Activated effector memory CD4-positive, alpha-beta T cell treated with anti-CD3 and anti-CD28 coated beads, Interleukin-2, amount 50 U/mL, for 16 hours (primary cell): ENCODE measurements around the gene CFAP100.

ENCODE experiments used
- DNase-seq: peaks from one replicate; pipeline ENCODE4 v3.0.0-alpha.2; 2020

CFAP100 gene

DNA sequence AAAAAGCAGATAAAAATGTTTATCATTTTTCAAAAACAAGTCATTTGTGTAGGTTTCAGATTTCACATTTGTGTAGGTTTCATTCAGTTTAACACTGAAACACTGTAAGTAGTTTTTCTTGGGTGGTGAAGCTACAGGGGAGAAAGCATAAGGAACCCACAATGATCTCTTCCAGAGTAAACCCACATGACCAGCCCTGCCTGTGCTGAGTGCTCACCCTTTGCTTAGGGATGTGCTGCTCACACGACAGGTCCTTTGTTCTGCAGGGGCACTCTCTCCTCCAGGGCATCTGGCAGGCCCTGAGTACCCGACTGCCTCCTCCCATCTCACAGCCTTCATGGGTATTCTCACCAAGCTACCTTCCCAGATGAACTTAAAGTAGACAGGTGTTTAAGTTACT, 52.1 kb downstream of the CFAP100 start:
- DNase-seq, result no peak

GRCh38 chr3:126447456-126448106, 52.9 kb downstream of the CFAP100 start:
- no peak for DNase-seq

GRCh38 chr3:126448136-126448892, 53.6 kb downstream of the CFAP100 start:
- no peak for DNase-seq

DNA sequence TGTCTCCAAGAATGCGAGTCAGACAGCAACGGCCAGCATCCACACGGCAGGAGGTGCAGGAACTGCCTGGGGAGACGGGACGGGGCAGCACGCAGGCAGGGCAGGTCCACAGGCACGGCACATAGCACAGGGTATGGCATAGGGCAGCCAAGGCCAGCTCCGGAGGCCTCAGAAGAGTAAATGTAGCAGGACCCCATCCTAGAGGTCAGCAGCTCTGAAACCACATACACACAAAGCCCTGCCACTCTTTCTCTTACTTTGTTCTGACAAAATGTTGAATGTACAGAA, 54.1 kb downstream of the CFAP100 start:
- DNase-seq, result no peak

- DNase-seq, result no peak
Observed at GRCh38 chr3:126449621-126450051, 54.9 kb downstream of the CFAP100 start.

GRCh38 chr3:126450219-126450618, 55.5 kb downstream of the CFAP100 start:
- DNase-seq, result no peak

- DNase-seq, result no peak
Observed at GRCh38 chr3:126450744-126451143, 56.0 kb downstream of the CFAP100 start.

- no peak for DNase-seq
Observed at GRCh38 chr3:126451511-126451910, 56.8 kb downstream of the CFAP100 start.

DNA sequence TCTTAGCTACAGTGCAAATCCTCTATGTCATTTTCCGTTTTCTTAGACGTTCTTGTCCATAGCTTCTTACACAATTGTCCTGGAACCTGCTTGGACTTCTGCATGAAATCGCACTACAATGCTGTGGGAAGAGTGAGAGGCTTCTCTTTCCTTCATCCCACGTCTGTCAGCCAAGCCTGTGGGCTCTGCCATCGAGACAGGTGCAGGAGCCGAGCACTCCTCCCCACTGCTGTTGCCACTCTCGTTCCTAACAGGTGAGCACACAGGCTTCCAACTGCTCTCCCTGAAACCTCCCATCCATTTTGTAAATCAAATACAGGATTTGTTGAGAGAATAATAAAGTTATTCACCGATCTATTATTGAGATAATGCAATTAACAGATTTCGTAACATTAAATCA, 57.5 kb downstream of the CFAP100 start:
- DNase-seq, result no peak

- no peak for DNase-seq
Observed at GRCh38 chr3:126454025-126454424, 59.3 kb downstream of the CFAP100 start.

GRCh38 chr3:126454437-126455198, 59.9 kb downstream of the CFAP100 start:
- no peak for DNase-seq

- DNase-seq, result no peak
Observed at GRCh38 chr3:126456211-126456610, 61.5 kb downstream of the CFAP100 start.

GRCh38 chr3:126456766-126457388, 62.2 kb downstream of the CFAP100 start:
- no peak for DNase-seq

DNA sequence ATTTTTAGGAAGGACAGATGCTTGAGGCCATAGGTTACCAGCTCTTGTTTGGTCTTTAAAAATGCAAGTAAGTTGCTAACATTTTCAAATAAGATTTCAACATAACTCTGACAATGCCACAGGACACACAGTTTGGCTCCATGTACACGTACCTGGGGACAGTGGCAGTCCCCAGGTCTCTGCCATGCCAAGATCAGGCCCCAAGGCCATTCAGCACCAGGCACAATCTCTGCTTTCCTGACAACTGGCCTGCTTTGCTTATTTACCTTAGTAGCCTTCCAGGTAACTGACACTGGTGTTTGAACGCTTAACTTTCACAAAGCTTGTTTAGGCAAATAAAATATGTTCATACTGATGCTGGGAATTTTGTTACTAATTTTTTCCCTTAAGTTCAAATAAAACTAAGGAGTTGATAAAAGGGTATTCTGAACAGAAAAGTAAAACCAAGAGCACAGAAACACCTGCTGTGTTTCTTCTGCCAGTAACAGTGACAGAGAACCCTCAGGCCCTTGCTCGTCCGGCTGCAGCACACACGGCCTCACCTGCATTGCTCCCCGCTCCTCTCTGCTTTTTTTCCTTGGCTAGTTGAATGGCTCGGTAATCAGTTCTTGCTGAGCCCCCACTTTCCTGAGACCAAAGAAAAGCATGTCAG, 64.5 kb downstream of the CFAP100 start:
- DNase-seq, result no peak

DNA sequence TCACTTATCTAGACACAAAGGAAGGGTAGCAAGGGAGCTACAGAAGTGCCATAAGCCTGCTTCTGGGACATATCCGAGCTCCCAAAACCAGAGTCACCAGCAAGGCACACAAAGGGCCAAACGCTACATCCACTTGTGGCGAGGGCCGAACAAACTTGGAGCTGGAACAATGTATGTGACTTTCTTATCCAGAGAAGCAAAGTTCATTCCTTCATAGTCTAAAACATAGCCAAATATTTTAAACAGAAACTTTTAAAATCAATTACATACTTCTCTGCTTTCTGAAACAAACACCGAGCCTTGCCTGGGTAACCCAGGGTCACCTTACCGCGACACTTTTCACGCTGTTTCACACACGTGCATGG, 65.0 kb downstream of the CFAP100 start:
- DNase-seq, result no peak

- DNase-seq, result no peak
Observed at GRCh38 chr3:126460381-126460780, 65.7 kb downstream of the CFAP100 start.

- no peak for DNase-seq
Observed at GRCh38 chr3:126461450-126462070, 66.9 kb downstream of the CFAP100 start.

GRCh38 chr3:126463521-126463920, 68.8 kb downstream of the CFAP100 start:
- no peak for DNase-seq

DNA sequence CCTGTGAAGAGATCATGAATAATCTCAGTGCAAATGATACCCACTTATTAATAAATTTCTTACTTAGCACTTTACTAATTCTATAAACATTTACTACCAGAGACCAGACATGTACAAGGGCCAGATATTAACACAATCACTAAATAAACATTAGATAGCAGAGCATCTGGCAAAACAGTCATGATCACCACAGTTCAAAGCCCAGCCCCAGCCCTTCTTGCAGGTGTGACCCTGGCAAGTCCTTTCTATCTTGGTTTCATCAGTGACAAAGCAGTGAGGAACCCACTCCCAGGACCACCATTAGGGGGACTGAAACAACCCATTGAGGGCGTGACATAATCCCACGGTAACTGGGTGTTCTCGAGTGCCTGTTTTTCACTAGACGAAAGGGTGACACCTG, 69.4 kb downstream of the CFAP100 start:
- no peak for DNase-seq

- DNase-seq, result no peak
Observed at GRCh38 chr3:126464494-126464893, 69.8 kb downstream of the CFAP100 start.

DNA sequence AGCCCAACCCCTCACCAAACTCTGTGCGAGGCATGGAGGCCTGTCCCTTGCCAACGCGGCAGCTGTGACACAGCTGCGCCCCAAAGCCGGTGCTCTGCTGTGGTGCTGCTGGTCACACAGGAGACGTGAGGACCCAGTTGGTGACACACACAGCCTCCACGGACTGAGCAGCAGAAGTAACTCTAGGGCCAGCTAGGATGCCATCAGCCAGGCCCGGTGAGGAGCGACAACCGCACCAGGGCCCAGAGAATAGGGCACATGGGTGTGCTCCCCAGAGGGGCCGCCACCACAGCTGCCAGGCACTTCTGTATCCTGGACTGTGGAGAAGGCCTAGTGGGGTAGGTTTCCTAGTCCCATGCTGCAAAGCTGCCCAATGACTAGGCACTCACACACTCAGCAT, 70.3 kb downstream of the CFAP100 start:
- no peak for DNase-seq

DNA sequence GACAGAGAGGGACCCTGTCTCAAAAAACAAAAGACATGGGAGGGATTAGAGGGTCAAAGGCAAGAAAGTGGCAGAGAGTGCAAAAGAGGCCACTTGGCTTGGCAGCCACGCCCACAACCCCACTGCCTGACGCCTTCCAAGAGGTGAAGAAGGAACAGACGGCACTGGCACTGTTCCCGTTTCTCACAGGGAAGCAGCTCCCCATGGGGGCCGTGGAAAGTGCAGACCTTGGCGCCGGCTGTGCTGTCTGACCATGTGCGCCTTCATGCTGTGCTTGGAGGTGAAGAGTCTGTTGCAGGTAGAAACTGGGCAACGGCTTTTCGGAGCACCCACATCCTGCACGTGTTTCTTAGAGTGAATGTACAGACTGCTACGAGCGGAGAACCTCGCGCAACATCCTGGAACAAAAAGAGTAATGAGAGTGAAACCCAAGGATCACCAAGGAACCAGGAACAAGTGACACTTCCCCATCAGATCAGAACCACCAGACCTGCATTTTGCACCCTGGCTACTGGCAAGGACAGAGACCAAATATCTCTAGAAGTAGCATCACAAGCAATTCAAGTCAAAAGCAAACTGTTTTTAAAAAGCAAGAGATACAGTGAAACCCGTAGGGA, 71.3 kb downstream of the CFAP100 start:
- DNase-seq, result no peak
